ENCODE measurements around the gene TMEM141. TPM values are rescaled to one million over a fixed set of nuclear protein-coding genes. Genes with fewer than 3 reads are reported as not detected.
"Not testable (repeated sequence)": the region's sequence is repeated elsewhere in the genome, so short reads cannot be mapped to it uniquely, and the experiment has no call there.

The TMEM141 gene
- total RNA-seq, 1 experiment from 2014 or later, result 70.4 TPM

- intact Hi-C loops (cut with micrococcal nuclease), result no loop called here
- TF ChIP-seq, protein P1, sequence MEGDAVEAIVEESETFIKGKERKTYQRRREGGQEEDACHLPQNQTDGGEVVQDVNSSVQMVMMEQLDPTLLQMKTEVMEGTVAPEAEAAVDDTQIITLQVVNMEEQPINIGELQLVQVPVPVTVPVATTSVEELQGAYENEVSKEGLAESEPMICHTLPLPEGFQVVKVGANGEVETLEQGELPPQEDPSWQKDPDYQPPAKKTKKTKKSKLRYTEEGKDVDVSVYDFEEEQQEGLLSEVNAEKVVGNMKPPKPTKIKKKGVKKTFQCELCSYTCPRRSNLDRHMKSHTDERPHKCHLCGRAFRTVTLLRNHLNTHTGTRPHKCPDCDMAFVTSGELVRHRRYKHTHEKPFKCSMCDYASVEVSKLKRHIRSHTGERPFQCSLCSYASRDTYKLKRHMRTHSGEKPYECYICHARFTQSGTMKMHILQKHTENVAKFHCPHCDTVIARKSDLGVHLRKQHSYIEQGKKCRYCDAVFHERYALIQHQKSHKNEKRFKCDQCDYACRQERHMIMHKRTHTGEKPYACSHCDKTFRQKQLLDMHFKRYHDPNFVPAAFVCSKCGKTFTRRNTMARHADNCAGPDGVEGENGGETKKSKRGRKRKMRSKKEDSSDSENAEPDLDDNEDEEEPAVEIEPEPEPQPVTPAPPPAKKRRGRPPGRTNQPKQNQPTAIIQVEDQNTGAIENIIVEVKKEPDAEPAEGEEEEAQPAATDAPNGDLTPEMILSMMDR (IDR thresholded peaks at IDR 0.05; ENCODE audit: unreplicated experiment), result no peak
- Mint-ChIP-seq H3K36me3 (ENCODE audit: insufficient read depth, unreplicated experiment) (no peaks in the 10 kb centered on the region), H3K4me1 (ENCODE audit: insufficient read depth, unreplicated experiment) (no peaks in the 10 kb centered on the region), H3K27ac (ENCODE audit: low read depth, unreplicated experiment) (no peak overlapping the region), H3K9me3 (ENCODE audit: unreplicated experiment) (peaks cover 15% of the 10 kb centered on the region), H3K27me3 (ENCODE audit: insufficient read depth, unreplicated experiment) (peaks cover 15% of the 10 kb centered on the region), H3K4me3 (ENCODE audit: unreplicated experiment) (no peak overlapping the region)
- DNase-seq (ENCODE audit: unreplicated experiment), result no peak
- ChIA-PET CTCF (interaction anchor here (1.5 kb wide), 1 partner anchor 13 kb away, joined by 6 read pairs; no protein-coding TSS in a partner anchor), POLR2A (no interaction called here)
- BruUV-seq (replicated peaks), result no TSS peak
Observed at GRCh38 chr9:136753371-136754058, 37.6 kb upstream of the TMEM141 start.

DNA sequence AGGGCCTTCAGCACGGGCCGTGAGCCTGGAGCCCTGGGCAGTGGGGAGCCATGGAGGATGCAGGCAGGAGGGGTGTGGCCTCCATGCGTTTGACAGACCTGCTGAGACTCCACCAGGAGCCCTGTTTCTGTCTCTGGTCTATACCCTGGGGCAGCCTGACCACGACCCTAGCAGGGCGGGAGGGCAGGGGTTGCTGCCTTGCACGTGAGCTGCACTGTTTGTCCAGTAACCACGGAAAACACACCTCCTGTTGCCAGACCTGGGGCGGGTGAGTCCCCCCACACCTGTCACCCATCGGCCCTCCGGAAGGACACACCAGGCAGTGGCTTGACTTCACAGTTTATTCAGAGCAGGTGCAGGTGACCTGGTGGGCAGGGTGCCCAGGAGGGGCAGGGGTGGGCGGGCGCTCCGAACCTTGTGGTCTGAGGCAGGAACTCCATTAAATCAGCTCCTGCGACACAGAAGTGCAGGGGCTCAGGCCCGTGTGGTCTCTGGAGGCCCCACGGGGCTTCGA lies 37.0 kb upstream of the TMEM141 start:
- intact Hi-C loops (cut with micrococcal nuclease), result no loop called here
- CTCF ChIA-PET, result interaction anchor here (1.5 kb wide), 1 partner anchor 12 kb away, joined by 6 read pairs; no protein-coding TSS in a partner anchor
- Mint-ChIP-seq H3K4me3 (ENCODE audit: unreplicated experiment) (no peak overlapping the region), H3K36me3 (ENCODE audit: insufficient read depth, unreplicated experiment) (no peaks in the 10 kb centered on the region), H3K27ac (ENCODE audit: low read depth, unreplicated experiment) (no peak overlapping the region), H3K27me3 (ENCODE audit: insufficient read depth, unreplicated experiment) (peaks cover 15% of the 10 kb centered on the region), H3K4me1 (ENCODE audit: insufficient read depth, unreplicated experiment) (no peaks in the 10 kb centered on the region), H3K9me3 (ENCODE audit: unreplicated experiment) (peaks cover 15% of the 10 kb centered on the region)
- no peak for DNase-seq (ENCODE audit: unreplicated experiment)
- TF ChIP-seq, protein P1 (IDR thresholded peaks at IDR 0.05; ENCODE audit: unreplicated experiment), result no peak
- no TSS peak for BruUV-seq (replicated peaks)
- POLR2A ChIA-PET, result no interaction called here

- DNase-seq (ENCODE audit: unreplicated experiment), result no peak
- peaks cover 15% of the 10 kb centered on the region for H3K27me3 Mint-ChIP-seq (ENCODE audit: insufficient read depth, unreplicated experiment)
- BruUV-seq (replicated peaks), result no TSS peak
- H3K9me3 Mint-ChIP-seq (ENCODE audit: unreplicated experiment), result peaks cover 15% of the 10 kb centered on the region
- H3K4me1 Mint-ChIP-seq (ENCODE audit: insufficient read depth, unreplicated experiment), result no peaks in the 10 kb centered on the region
- POLR2A ChIA-PET, result interaction anchor here (0.9 kb wide), 1 partner anchor 10 kb away, joined by 3 read pairs; no protein-coding TSS in a partner anchor
- H3K36me3 Mint-ChIP-seq (ENCODE audit: insufficient read depth, unreplicated experiment), result no peaks in the 10 kb centered on the region
- intact Hi-C loops (cut with micrococcal nuclease), result no loop called here
- TF ChIP-seq, protein P1 (IDR thresholded peaks at IDR 0.05; ENCODE audit: unreplicated experiment), result no peak
- no peak overlapping the region for H3K4me3 Mint-ChIP-seq (ENCODE audit: unreplicated experiment)
- no peak overlapping the region for H3K27ac Mint-ChIP-seq (ENCODE audit: low read depth, unreplicated experiment)
- CTCF ChIA-PET, result interaction anchor here (0.5 to 1.5 kb wide), 2 partner anchors 12 to 28 kb away, joined by 3 to 6 read pairs; no protein-coding TSS in a partner anchor
Observed at GRCh38 chr9:136754626-136755301, 36.4 kb upstream of the TMEM141 start.

DNA sequence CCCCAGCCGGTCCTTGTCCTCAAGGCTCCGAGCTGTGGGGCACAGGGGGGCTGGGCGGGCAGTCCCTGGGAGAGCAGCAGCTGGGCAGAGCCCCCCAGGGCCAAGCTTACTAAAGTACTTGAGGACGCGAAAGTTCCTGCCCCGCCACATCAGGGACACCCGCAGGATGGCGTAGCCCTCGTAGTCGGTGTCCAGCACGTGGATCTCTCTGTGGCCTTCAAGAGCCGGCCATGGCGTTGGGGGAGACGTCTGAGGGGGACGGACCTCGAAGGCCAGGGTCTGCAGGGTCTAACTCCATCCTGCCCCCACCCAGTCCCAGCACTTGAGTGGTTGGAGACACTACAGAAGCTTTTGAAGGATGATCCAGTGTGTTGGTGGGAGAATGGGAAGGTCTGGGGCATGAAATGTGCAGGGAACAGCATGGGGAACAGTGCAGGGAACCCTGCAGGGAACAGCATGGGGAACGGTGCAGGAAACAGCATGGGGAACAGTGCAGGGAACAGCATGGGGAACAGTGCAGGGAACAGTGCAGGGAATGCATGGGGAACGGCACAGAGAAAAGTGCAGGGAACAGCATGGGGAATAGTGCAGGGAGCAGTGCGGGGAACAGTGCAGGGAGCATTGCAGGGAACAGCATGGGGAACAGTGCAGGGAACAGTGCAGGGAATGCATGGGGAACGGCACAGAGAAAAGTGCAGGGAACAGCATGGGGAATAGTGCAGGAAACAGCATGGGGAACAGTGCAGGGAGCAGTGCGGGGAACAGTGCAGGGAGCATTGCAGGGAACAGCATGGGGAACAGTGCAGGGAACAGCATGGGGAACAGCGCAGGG lies 35.6 kb upstream of the TMEM141 start:
- H3K27me3 Mint-ChIP-seq (ENCODE audit: insufficient read depth, unreplicated experiment), result peaks cover 15% of the 10 kb centered on the region
- ChIA-PET POLR2A (interaction anchor here (0.9 kb wide), 1 partner anchor 10 kb away, joined by 3 read pairs; no protein-coding TSS in a partner anchor), CTCF (interaction anchor here (0.5 to 1.5 kb wide), 2 partner anchors 11 to 28 kb away, joined by 3 to 6 read pairs; no protein-coding TSS in a partner anchor)
- H3K36me3 Mint-ChIP-seq (ENCODE audit: insufficient read depth, unreplicated experiment); BruUV-seq (replicated peaks); H3K4me3 Mint-ChIP-seq (ENCODE audit: unreplicated experiment); DNase-seq (ENCODE audit: unreplicated experiment); H3K4me1 Mint-ChIP-seq (ENCODE audit: insufficient read depth, unreplicated experiment); intact Hi-C loops (cut with micrococcal nuclease); H3K27ac Mint-ChIP-seq (ENCODE audit: low read depth, unreplicated experiment): not testable (repeated sequence)
- H3K9me3 Mint-ChIP-seq (ENCODE audit: unreplicated experiment), result peaks cover 15% of the 10 kb centered on the region

Measured in MCF 10A (cell line).